Caco-2 (cell line): ENCODE results near the gene OPALIN. TPM values are rescaled to one million over a fixed set of nuclear protein-coding genes. Genes with fewer than 3 reads are reported as not detected.

ENCODE experiments used
- BruUV-seq: library from RNA; stranded (reverse); fragments of 400-500 nt; replicated peaks from 2 replicates; lab custom pipeline; 2021; lab: Mats Ljungman, UMichigan
- CTCF ChIA-PET: fragments of 300-600 bp; sonication (Branson Sonifier 250); formaldehyde crosslinking; loops from one replicate; lab custom pipeline; 2022; ENCODE audit warnings: antibody characterized with exemption; lab: Charles Lee
- POLR2A ChIA-PET: fragments of 300-600 bp; sonication (Branson Sonifier 250); formaldehyde crosslinking; loops from one replicate; lab custom pipeline; 2022; ENCODE audit warnings: antibody characterized with exemption; lab: Charles Lee
- DNase-seq, 2 experiments: peaks; one replicate each; pipeline versions ENCODE4 v3.0.0 to v3.0.0-alpha.2; 2020 to 2022
- H3K27me3 ChIP-seq: replicated peaks from 2 replicates; pipeline ENCODE4 v1.6.0; 2011; ENCODE audit warnings: low read length; ENCODE audit not compliant: control insufficient read depth, insufficient read depth
- H3K36me3 ChIP-seq: 2 replicates; pipeline ENCODE4 v1.5.1; 2011; ENCODE audit warnings: low read length; ENCODE audit not compliant: control insufficient read depth, insufficient read depth
- H3K4me1 ChIP-seq: fragments of 250-450 bp; sonication (Bioruptor Pico); 2 replicates; pipeline ENCODE4 v1.5.1; 2020; ENCODE audit warnings: mild to moderate bottlenecking
- H3K4me3 ChIP-seq: 2 replicates; pipeline ENCODE4 v1.5.1; 2011; ENCODE audit warnings: low read depth, mild to moderate bottlenecking, control low read depth, low read length
- H3K9me3 ChIP-seq: fragments of 250-450 bp; sonication (Bioruptor Pico); 2 replicates; pipeline ENCODE4 v1.5.1; 2020; ENCODE audit warnings: mild to moderate bottlenecking, moderate library complexity
- H3K27ac Mint-ChIP-seq: one replicate; pipeline ENCODE4 v1.8.0; 2022; ENCODE audit warnings: mixed read lengths; ENCODE audit not compliant: unreplicated experiment
- H3K27me3 Mint-ChIP-seq: one replicate; pipeline ENCODE4 v1.8.0; 2022; ENCODE audit warnings: mixed read lengths; ENCODE audit not compliant: insufficient read depth, unreplicated experiment
- H3K36me3 Mint-ChIP-seq: one replicate; pipeline ENCODE4 v1.8.0; 2022; ENCODE audit warnings: mild to moderate bottlenecking, mixed read lengths; ENCODE audit not compliant: insufficient read depth, unreplicated experiment
- H3K4me1 Mint-ChIP-seq: one replicate; pipeline ENCODE4 v1.8.0; 2022; ENCODE audit warnings: low read depth, mixed read lengths; ENCODE audit not compliant: unreplicated experiment
- H3K4me3 Mint-ChIP-seq: one replicate; pipeline ENCODE4 v1.8.0; 2022; ENCODE audit warnings: mild to moderate bottlenecking, moderate library complexity, mixed read lengths; ENCODE audit not compliant: unreplicated experiment
- H3K9me3 Mint-ChIP-seq: one replicate; pipeline ENCODE4 v1.8.0; 2022; ENCODE audit warnings: mixed read lengths; ENCODE audit not compliant: unreplicated experiment
- intact Hi-C: fragments of 100-400 bp; cut with micrococcal nuclease; formaldehyde crosslinking; loops from one replicate; pipeline ENCODE4 v1.10.0; 2022; ENCODE audit not compliant: unreplicated experiment
- total RNA-seq: library from RNA; stranded (reverse); gene quantifications from 2 replicates; pipeline ENCODE4 v1.2.3, GENCODE V29; 2022
- TF ChIP-seq, protein P1 (sequence below), 2 experiments: fragments of 200-600 bp in 1 of 2; IDR thresholded peaks; 1 replicate in 1 of 2; 2 replicates in 1 of 2; pipeline versions ENCODE4 v1.5.1 to v1.8.0; 2011 to 2022; ENCODE audit warnings: antibody characterized with exemption in 1 of 2, control low read depth in 1 of 2, inconsistent platforms in 1 of 2, low read depth in 1 of 2, low read length in 1 of 2, mild to moderate bottlenecking in 1 of 2, moderate library complexity in 1 of 2; ENCODE audit not compliant: insufficient read depth in 1 of 2, severe bottlenecking in 1 of 2, unreplicated experiment in 1 of 2

The OPALIN gene
- total RNA-seq, 1 experiment from 2014 or later = not detected

DNA sequence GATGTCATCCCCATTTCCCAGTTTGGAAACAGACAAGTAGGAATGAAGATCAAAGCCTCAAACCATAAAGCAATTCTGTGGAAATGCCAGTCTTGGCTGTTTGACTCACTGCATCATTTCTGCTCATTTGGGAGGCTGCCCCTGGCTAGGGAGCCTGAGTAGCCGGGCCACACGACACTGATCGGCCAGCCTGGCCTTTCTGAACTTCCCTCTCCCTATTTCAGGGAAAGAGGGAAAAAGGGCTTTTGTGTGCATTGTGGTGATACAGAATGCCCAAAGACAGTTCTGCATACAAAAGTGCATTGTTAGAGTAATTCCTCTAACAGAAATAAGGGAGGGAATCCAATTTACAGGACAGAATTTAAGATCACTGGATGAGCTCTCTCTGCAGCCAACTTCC, 41.7 kb upstream of the OPALIN start:
- H3K27me3 Mint-ChIP-seq = peaks cover 36% of the 10 kb centered on the region
- no TSS peak for BruUV-seq

DNA sequence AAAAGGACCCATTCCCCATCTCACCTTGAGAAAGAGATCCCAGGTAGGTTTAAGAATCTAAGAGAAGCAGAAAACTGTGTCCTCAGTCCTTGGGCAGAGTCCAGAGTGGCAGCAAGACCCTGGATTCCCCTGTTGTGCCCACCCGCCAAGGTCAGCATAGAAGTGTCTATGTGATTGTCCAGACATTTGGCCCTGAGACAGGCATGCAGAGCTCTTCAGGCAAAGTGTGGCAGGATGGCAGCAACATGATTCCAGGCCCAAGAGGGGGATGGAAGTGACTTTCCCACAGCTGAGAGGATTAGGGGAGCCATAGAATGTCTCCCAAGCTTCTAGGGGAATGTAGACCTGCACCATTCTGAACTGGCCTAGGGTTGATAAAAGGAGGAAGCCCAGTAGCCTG, 39.1 kb upstream of the OPALIN start:
- peaks cover 3% of the 10 kb centered on the region for H3K27me3 ChIP-seq
- Mint-ChIP-seq H3K9me3 (no peaks in the 10 kb centered on the region), H3K27ac (no peak overlapping the region), H3K27me3 (peaks cover 28% of the 10 kb centered on the region), H3K4me1 (no peaks in the 10 kb centered on the region), H3K36me3 (no peaks in the 10 kb centered on the region), H3K4me3 (no peak overlapping the region)
- no peak for DNase-seq
- intact Hi-C loops = loop anchor here (10.0 kb wide), 1 partner anchor 247 kb away; no protein-coding TSS in a partner anchor
- no peak overlapping the region for H3K4me3 ChIP-seq
- H3K36me3 ChIP-seq = no peaks in the 10 kb centered on the region
- POLR2A ChIA-PET = no interaction called here
- TF ChIP-seq, protein P1, sequence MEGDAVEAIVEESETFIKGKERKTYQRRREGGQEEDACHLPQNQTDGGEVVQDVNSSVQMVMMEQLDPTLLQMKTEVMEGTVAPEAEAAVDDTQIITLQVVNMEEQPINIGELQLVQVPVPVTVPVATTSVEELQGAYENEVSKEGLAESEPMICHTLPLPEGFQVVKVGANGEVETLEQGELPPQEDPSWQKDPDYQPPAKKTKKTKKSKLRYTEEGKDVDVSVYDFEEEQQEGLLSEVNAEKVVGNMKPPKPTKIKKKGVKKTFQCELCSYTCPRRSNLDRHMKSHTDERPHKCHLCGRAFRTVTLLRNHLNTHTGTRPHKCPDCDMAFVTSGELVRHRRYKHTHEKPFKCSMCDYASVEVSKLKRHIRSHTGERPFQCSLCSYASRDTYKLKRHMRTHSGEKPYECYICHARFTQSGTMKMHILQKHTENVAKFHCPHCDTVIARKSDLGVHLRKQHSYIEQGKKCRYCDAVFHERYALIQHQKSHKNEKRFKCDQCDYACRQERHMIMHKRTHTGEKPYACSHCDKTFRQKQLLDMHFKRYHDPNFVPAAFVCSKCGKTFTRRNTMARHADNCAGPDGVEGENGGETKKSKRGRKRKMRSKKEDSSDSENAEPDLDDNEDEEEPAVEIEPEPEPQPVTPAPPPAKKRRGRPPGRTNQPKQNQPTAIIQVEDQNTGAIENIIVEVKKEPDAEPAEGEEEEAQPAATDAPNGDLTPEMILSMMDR (IDR thresholded peaks at IDR 0.05; ENCODE audit: insufficient read depth in 1 of 2, low read depth in 1 of 2, low read length in 1 of 2, severe bottlenecking in 1 of 2, unreplicated experiment in 1 of 2) = no peak
- no TSS peak for BruUV-seq
- H3K4me1 ChIP-seq = no peaks in the 10 kb centered on the region
- CTCF ChIA-PET = interaction anchor here (1.4 kb wide), 1 partner anchor 23 kb away, joined by 5 read pairs; no protein-coding TSS in a partner anchor
- H3K9me3 ChIP-seq = no peaks in the 10 kb centered on the region

More for the DNA sequence above, 41.7 kb upstream of the OPALIN start:
- Mint-ChIP-seq H3K4me1 (no peaks in the 10 kb centered on the region), H3K4me3 (no peak overlapping the region), H3K9me3 (no peaks in the 10 kb centered on the region), H3K36me3 (no peaks in the 10 kb centered on the region), H3K27ac (no peak overlapping the region)
- no peaks in the 10 kb centered on the region for H3K9me3 ChIP-seq
- CTCF ChIA-PET = no interaction called here
- POLR2A ChIA-PET = no interaction called here
- peaks cover 3% of the 10 kb centered on the region for H3K27me3 ChIP-seq
- H3K4me1 ChIP-seq = no peaks in the 10 kb centered on the region
- no peaks in the 10 kb centered on the region for H3K36me3 ChIP-seq
- intact Hi-C loops = no loop called here
- TF ChIP-seq, protein P1 (IDR thresholded peaks at IDR 0.05; ENCODE audit: insufficient read depth in 1 of 2, low read depth in 1 of 2, low read length in 1 of 2, severe bottlenecking in 1 of 2, unreplicated experiment in 1 of 2) = no peak
- DNase-seq = no peak
- no peak overlapping the region for H3K4me3 ChIP-seq

DNA sequence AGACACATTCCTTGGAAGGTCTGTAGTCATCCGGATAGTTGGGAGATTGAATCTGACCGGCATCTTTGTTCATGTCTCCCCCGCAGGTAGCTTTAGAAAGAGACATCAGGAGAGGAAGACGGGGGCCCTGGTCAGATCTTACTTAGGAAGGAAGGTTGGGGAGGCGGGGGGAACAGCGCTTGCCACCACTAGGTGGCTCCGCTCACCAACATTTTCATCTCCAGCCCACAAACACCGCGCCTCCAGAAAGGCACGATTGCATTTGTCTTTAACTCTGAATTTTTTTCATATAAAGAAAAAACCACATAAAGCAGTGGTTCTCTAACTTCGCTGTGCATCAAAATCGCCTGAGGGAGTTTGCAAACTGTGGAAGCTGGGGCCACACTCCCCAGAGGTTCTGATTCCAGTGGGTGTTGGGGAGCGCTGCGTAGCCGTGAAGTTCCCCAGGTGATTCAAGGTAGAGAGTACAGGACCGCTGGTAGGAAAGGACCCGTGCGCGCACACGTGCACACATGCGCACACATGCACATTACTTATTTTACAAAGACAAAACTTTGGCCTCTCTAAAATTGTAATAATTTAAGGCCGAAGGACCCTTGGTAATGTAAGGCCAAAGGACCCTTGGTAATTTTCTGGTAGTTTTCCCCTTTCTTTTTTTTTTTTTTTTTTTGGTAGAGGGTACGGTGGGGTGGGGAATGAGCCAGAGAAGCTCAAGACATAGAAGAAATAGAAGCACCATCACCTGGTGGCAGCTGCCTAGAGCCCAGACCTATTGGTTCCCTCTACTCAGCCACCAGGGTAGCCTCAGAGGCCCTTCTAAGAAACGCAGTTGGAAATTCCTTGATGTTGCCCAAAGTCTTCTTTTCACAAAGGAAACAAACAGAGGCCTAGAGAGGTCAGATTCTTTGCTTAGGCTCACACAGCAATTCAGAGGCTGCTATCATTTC, 37.4 kb upstream of the OPALIN start:
- Histone ChIP-seq H3K9me3 (no peaks in the 10 kb centered on the region), H3K27me3 (no peaks in the 10 kb centered on the region; the same call in 1 of the 2 replicates)
- H3K27ac Mint-ChIP-seq = no peak overlapping the region

More for the DNA sequence above, 37.4 kb upstream of the OPALIN start:
- Histone ChIP-seq H3K36me3 (no peaks in the 10 kb centered on the region), H3K4me1 (no peaks in the 10 kb centered on the region), H3K4me3 (0 out of 2 replicates have a peak overlapping the region, but pooled peaks have one; percentile 8)
- intact Hi-C loops = loop anchor here (1.0 to 10.0 kb wide), 4 partner anchors 21 to 249 kb away; no protein-coding TSS in a partner anchor
- POLR2A ChIA-PET = no interaction called here
- CTCF ChIA-PET = interaction anchor here (0.9 to 2.5 kb wide), 4 partner anchors 17 to 641 kb away, joined by 3 to 11 read pairs (median 4); partner anchors contain the start of gene TLL2
- Mint-ChIP-seq H3K4me3 (no peak overlapping the region), H3K4me1 (no peaks in the 10 kb centered on the region), H3K27me3 (peaks cover 22% of the 10 kb centered on the region), H3K36me3 (no peaks in the 10 kb centered on the region), H3K9me3 (no peaks in the 10 kb centered on the region)
- peak; percentile 56 to 67 for DNase-seq
- TF ChIP-seq, protein P1 (IDR thresholded peaks at IDR 0.05; ENCODE audit: insufficient read depth in 1 of 2, low read depth in 1 of 2, low read length in 1 of 2, severe bottlenecking in 1 of 2, unreplicated experiment in 1 of 2) = peak; percentile 88 to 94
- no TSS peak for BruUV-seq
